Measurements from ENCODE around the gene MMP19.
"Not testable (repeated sequence)": the region's sequence is repeated elsewhere in the genome, so short reads cannot be mapped to it uniquely, and the experiment has no call there.

MMP19 gene

DNA sequence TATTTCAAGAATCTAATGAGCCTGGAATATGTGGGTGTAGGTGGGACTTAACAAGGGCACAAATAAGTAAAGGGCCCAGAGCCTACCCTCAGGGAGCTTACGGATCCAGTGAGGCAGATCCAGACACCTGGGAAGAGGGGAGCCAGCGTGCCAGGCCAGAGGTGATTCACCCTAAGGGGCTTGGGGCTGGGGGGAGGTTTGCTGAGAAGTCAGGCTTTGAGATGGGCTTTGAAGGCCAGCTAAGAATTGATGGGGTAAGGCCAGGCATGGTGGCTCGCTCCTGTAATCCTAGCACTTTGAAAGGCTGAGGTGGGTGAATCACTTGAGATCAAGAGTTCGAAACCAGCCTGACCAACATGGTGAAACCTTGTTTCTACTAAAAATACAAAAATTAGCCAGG is 695 bp upstream of the MMP19 start:
- DNase-seq (ENCODE audit: low read depth in 2 of 2): no peak

DNA sequence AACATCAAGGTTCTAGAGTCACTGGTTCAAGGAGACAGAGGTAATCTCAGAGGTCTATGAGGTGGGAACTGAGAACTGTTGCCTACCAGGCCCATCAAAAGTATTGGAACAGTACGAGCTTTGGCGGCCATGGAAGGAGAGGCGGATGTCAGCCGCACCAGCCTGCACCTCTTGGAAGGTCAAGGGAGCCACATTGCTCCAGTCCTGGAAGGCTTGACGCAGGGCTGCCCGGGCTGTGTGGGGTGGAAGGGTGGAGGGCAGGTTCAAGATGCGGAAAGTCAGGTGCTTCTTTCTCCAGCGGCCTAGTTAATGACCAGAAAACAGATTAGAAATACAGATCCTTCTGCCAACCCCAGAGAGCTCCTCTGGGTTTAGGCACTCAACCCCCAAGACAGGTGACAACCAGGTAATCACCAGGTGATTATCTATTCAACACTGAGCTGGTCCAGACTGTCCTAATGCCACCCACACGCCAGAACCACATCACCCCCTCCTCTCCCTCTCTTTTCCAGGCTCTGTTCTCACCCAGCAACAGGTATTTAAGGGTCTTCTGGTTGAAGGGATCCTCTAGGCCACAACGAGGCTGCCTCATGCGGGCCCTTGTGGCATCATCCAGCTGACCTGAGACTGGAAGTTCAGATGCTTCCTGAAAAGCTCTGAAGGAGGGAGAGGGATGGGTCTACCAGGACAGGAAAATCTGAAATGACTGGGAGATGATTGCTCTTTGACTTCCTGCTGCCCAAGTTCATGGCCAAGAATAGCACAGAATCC is 2.0 kb downstream of the MMP19 start:
- DNase-seq (ENCODE audit: low read depth in 2 of 2): no peak

DNA sequence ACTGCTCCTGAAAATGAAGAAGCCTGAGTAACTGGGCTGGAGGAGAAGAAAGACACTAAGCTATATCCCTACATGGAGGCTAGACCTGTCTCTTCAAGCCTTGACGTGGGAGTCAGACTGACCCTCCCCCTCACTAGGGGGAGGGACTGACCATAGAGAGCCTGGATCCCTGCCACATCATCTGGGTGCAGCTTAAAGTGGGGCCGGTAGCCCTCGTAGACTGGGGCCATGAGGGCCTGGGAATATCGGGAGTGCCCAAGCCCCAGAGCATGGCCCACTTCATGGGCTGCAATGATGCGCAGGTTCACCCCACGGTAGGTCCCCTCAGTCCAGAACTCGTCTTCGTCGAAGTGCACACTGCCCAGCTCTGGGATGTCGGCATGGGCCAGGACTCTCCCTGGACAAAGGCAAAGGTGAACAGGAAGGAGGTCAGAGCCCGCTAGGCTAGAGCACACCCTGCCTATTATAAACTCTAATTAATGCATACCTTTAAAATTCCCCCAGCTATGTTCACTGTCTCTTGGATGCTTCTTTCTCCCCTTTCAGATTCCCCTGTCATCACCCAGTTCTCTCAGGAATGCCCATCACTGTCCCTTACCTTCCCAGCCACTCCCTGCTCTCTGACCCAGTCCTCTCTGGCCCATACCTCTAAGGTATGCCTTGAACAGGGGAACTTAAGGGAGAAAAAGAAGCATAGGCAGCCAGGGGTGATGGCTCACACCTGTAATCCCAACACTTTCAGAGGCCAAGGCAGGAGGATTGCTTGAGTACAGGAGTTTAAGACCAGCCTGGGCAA is 3.2 kb downstream of the MMP19 start:
- no peak for DNase-seq (ENCODE audit: low read depth in 2 of 2)

- DNase-seq (ENCODE audit: low read depth in 2 of 2): no peak
Observed at GRCh38 chr12:55838361-55838760, 4.4 kb downstream of the MMP19 start.

DNA sequence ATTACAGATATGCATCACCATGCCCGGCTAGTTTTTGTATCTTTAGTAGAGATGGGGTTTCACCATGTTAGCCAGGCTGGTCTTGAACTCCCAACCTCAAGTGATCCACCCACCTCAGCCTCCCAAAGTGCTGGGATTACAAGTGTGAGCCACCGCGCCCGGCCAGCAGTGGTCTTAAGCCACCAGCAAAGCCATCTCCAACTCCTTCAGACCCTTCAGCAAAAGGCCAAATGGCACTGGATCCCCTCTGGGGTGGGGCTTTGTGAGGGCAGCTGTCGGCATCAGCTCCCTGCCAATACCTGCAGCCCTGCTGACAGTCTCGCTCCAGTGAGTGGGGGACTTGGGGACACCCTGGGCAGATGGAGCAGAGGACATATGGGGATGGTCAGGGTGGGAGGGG is 8.3 kb downstream of the MMP19 start:
- DNase-seq (ENCODE audit: low read depth in 2 of 2): not testable (repeated sequence)

GRCh38 chr12:55833056-55833455 is 9.7 kb downstream of the MMP19 start:
- DNase-seq (ENCODE audit: low read depth in 2 of 2): no peak

GRCh38 chr12:55831447-55831815 is 11.3 kb downstream of the MMP19 start:
- no peak for DNase-seq (ENCODE audit: low read depth in 2 of 2)

DNA sequence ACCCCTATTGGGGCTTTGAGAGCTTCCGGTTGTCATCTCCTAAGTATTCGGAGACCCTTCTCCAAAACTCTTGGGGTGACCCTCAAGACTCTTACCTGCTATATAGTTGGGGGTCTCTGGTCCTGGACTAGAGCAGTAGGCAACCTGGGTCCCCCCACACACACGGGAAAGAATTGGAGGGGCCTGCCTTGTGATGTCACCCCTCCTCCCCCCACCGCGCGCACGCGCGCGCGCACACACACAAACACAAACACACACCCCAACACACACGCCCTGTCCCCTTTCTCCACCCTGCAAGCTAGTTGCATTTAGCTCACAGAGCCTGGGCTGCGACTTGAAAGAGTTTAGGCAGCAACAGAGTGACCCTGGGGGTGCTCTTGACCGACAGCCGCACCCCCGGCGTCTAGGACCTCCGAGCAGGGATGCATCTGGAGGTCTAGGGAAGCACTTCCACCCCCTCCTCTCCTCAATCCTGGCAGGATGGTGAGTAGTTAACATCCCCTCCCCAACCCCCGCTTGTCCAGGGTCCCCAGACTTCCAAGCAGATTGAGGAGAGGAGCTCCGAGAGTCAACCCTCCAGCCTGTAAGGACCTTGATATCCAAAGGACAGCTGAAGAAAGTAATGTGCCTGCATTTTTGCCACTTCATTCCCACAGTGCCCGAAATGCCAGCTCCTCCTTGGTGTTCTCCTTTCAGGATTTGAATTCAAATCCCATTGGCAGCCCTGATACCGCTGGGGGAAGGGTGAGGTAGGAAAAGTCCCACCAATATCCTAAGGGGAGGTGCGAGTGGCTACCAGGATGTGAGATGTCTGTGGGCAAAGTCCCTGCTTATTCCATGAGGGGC is 11.9 kb downstream of the MMP19 start:
- peak; percentile 30 to 32 for DNase-seq (ENCODE audit: low read depth in 2 of 2)

GRCh38 chr12:55829967-55830600 is 12.7 kb downstream of the MMP19 start:
- peak in 1 of 2 donors; percentile 15 for DNase-seq (ENCODE audit: low read depth in 2 of 2)

DNA sequence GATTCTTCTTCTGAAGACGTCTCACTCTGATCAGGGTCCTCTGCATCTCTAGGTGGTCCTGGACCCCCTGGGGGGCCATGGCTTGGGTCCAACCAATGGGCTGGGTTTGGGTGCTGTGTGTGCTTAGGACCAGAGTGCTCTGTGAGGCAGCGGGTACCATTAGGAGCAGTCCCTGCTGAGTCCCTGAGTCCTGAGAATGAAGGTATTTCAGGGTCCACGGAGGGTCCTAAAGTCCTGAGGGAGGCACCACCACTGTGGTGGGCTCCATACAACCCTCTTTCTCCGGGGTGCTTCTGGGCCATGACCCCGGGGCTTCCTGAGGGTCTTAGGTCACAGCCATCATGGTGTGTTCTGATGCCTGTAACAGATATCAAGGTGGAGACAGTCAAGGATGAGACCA is 14.4 kb downstream of the MMP19 start:
- no peak for DNase-seq (ENCODE audit: low read depth in 2 of 2)

- DNase-seq (ENCODE audit: low read depth in 2 of 2): no peak
Observed at GRCh38 chr12:55827806-55828205, 14.9 kb downstream of the MMP19 start.

DNA sequence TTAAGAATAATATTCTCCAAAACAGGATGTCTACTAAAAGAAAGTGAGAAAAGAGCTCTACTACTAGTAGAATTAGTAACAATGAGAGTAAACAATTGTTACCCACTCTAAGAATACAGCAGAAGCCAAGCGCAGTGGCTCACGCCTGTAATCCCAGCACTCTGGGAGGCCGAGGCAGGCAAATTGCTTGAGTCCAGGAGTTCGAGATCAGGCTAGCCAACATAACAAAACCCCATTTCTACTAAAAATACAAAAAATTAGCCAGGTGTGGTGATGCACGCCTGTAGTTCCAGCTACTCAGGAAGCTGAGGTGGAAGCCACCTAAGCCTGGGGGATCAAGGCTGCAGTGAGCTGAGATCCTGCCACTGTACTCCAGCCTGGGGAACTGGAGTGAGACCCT is 18.0 kb downstream of the MMP19 start:
- DNase-seq (ENCODE audit: low read depth in 2 of 2): no peak

DNA sequence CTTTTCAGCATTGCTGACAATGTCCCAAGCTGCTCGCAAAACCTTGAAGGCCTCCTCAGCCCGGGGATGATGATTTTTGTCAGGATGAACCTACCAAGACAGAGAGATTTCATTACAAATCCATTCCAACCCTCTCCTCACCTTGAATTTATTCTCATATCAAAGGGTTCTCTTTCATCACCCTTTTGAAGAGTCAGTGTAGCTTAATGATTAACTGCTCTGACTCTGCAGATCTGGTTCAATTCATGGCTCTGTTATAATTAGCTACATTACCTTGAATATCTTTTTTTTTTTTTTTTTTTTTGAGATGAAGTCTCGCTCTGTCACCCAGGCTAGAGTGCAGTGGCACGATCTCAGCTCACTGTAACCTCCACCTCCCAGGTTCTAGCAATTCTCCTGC is 19.3 kb downstream of the MMP19 start:
- DNase-seq (ENCODE audit: low read depth in 2 of 2): no peak

DNA sequence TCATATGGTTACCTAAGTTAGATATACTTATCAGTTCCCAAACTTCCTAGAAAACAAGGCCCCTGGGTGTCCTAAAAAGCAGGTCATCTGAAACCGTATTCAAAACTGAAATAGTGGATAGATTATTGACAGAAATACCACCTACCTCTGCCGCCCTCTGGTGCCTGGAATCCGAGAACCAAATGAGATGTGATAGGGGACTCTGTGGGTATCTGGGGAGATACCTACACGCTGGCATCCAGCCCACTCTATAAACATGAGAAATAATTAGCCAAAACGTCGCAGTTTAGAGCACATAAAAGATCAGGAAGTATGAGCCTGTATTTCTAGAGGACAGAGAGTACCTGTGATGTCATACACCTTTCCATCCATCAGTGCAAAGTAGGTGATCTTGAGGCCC is 20.5 kb downstream of the MMP19 start:
- DNase-seq (ENCODE audit: low read depth in 2 of 2): no peak

GRCh38 chr12:55820679-55821078 is 22.1 kb downstream of the MMP19 start:
- DNase-seq (ENCODE audit: low read depth in 2 of 2): no peak

GRCh38 chr12:55818886-55819285 is 23.9 kb downstream of the MMP19 start:
- DNase-seq (ENCODE audit: low read depth in 2 of 2): no peak

GRCh38 chr12:55818140-55818728 is 24.5 kb downstream of the MMP19 start:
- no peak for DNase-seq (ENCODE audit: low read depth in 2 of 2)

- DNase-seq (ENCODE audit: low read depth in 2 of 2): peak; percentile 84 to 88
Observed at GRCh38 chr12:55817345-55818139, 25.2 kb downstream of the MMP19 start, which contains the start of the genes ORMDL2 and SARNP. Gene ORMDL2 (plus strand): TSS chr12:55818041. CDS start chr12:55819000, 959 bp downstream. Gene SARNP (minus strand): TSS chr12:55817724. CDS start chr12:55817701, 23 bp downstream.

GRCh38 chr12:55816881-55817344 is 25.8 kb downstream of the MMP19 start:
- DNase-seq (ENCODE audit: low read depth in 2 of 2): no peak

- no peak for DNase-seq (ENCODE audit: low read depth in 2 of 2)
Observed at GRCh38 chr12:55815473-55815872, 27.3 kb downstream of the MMP19 start.

All from stimulated activated CD4-positive, alpha-beta T cell treated with anti-CD3 and anti-CD28 coated beads, Interleukin-1b, Interleukin-23, amount 100 ng/mL, for 4 hours (primary cell).